Measurements from ENCODE around the gene PTPN14. TPM values are rescaled to one million over a fixed set of nuclear protein-coding genes. Genes with fewer than 3 reads are reported as not detected.
"Not testable (repeated sequence)": the region's sequence is repeated elsewhere in the genome, so short reads cannot be mapped to it uniquely, and the experiment has no call there.

PTPN14 gene
- total RNA-seq, 2 experiments from 2014 or later, result 2.7 to 2.8 TPM

DNA sequence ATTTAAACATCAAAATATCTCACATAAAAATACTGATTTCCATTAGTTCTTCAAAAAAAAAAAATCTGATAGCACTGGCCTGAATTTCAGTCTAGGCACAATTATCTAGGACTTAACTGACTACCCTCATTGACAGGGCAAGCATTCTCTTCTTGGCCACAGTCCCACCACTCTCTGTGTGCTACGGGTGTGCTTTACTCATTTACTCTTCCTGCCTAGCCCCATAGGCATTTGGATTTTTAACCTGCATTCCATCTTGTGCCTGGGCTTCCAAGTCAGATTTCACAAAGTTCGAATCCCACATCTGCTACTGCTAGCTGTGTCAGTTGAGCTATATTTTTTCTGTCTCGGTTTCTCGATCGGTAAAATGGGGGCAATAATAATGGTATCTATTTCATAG is 38.0 kb downstream of the PTPN14 start:
- Mint-ChIP-seq H3K27ac (no peak overlapping the region), H3K9me3 (no peaks in the 10 kb centered on the region), H3K4me1 (ENCODE audit: low read depth) (peaks cover 21% of the 10 kb centered on the region), H3K27me3 (ENCODE audit: low read depth) (peaks cover 1% of the 10 kb centered on the region), H3K36me3 (ENCODE audit: low read depth) (no peaks in the 10 kb centered on the region), H3K4me3 (no peak overlapping the region)
- CTCF ChIA-PET, result no interaction called here
- DNase-seq, result no peak
- intact Hi-C loops (cut with micrococcal nuclease), result no loop called here

DNA sequence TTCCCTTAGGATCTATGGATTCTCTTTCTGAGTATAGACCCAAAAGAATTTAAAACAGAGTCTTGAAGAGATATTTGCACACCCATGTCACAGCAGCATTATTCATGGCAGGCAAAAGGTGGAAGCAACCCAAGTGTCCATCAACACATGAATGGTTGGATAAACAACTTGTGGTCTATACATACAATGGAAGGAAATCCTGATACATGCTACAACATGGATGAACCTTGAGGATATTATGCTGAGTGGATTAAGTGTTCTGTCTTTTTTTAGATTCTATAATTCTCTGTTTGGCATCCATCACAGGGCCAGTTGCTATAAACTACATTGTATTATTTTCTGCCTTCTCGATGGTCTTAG is 39.8 kb downstream of the PTPN14 start:
- Mint-ChIP-seq H3K9me3 (no peaks in the 10 kb centered on the region), H3K4me3 (no peak overlapping the region)
- CTCF ChIA-PET, result no interaction called here

GRCh38 chr1:214510914-214511638 is 40.3 kb downstream of the PTPN14 start:
- no peaks in the 10 kb centered on the region for H3K36me3 Mint-ChIP-seq (ENCODE audit: low read depth)
- H3K4me1 Mint-ChIP-seq (ENCODE audit: low read depth), result peaks cover 20% of the 10 kb centered on the region
- peaks cover 3% of the 10 kb centered on the region for H3K27me3 Mint-ChIP-seq (ENCODE audit: low read depth)
- H3K27ac Mint-ChIP-seq, result no peak overlapping the region
- no peak for DNase-seq
- no peak overlapping the region for H3K4me3 Mint-ChIP-seq
- intact Hi-C loops (cut with micrococcal nuclease), result no loop called here
- CTCF ChIA-PET, result no interaction called here
- no peaks in the 10 kb centered on the region for H3K9me3 Mint-ChIP-seq

More for the DNA sequence above, 39.8 kb downstream of the PTPN14 start:
- Mint-ChIP-seq H3K4me1 (ENCODE audit: low read depth) (peaks cover 22% of the 10 kb centered on the region), H3K27me3 (ENCODE audit: low read depth) (peaks cover 3% of the 10 kb centered on the region), H3K27ac (no peak overlapping the region), H3K36me3 (ENCODE audit: low read depth) (no peaks in the 10 kb centered on the region)
- no peak for DNase-seq
- intact Hi-C loops (cut with micrococcal nuclease), result no loop called here

GRCh38 chr1:214510477-214510876 is 40.9 kb downstream of the PTPN14 start:
- intact Hi-C loops (cut with micrococcal nuclease), result no loop called here
- CTCF ChIA-PET, result no interaction called here
- peaks cover 3% of the 10 kb centered on the region for H3K27me3 Mint-ChIP-seq (ENCODE audit: low read depth)
- no peaks in the 10 kb centered on the region for H3K36me3 Mint-ChIP-seq (ENCODE audit: low read depth)
- H3K27ac Mint-ChIP-seq, result no peak overlapping the region
- DNase-seq, result no peak
- no peak overlapping the region for H3K4me3 Mint-ChIP-seq
- H3K4me1 Mint-ChIP-seq (ENCODE audit: low read depth), result peaks cover 16% of the 10 kb centered on the region
- no peaks in the 10 kb centered on the region for H3K9me3 Mint-ChIP-seq

DNA sequence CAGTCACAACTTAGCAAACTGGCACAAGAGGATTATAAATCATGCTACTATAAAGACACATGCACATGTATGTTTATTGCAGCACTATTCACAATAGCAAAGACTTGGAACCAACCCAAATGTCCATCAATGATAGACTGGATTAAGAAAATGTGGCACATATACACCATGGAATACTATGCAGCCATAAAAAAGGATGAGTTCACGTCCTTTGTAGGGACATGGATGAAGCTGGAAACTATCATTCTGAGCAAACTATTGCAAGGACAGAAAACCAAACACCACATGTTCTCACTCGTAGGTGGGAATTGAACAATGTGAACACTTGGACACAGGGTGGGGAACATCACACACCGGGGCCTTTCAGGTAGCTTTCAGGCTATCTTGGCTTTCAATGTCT is 41.8 kb downstream of the PTPN14 start:
- intact Hi-C loops (cut with micrococcal nuclease); CTCF ChIA-PET: not testable (repeated sequence)

GRCh38 chr1:214506972-214507431 is 44.4 kb downstream of the PTPN14 start:
- Mint-ChIP-seq H3K36me3 (ENCODE audit: low read depth) (no peaks in the 10 kb centered on the region), H3K4me3 (no peak overlapping the region), H3K27me3 (ENCODE audit: low read depth) (peaks cover 3% of the 10 kb centered on the region), H3K27ac (no peak overlapping the region), H3K9me3 (no peaks in the 10 kb centered on the region), H3K4me1 (ENCODE audit: low read depth) (peaks cover 8% of the 10 kb centered on the region)
- CTCF ChIA-PET, result no interaction called here
- peak; percentile 6 for DNase-seq
- intact Hi-C loops (cut with micrococcal nuclease), result loop anchor here (2.0 kb wide), 1 partner anchor 68 kb away; no protein-coding TSS in a partner anchor

More for the DNA sequence above, 41.8 kb downstream of the PTPN14 start:
- not testable (repeated sequence) for H3K4me1 Mint-ChIP-seq (ENCODE audit: low read depth); H3K27ac Mint-ChIP-seq; H3K36me3 Mint-ChIP-seq (ENCODE audit: low read depth); H3K9me3 Mint-ChIP-seq; H3K27me3 Mint-ChIP-seq (ENCODE audit: low read depth); DNase-seq; H3K4me3 Mint-ChIP-seq

DNA sequence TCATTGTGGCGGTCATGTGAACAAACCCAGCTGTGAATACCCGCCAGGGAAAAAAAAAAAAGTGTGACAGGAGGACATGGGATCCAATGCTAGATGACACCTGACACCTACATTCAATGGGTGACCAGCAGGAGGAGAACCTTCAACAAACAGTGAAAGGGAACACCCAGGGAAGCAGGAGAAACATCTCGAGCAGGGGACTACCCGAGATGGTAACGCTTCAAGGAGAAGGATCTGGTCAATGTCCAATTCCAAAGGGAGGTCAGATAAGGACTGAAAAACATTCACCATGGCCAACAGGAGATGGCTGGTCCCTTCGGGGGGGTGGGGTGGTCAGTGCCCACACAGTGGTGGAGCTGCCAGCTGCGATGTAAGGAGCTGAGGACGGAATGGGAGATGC is 46.3 kb downstream of the PTPN14 start:
- no peaks in the 10 kb centered on the region for H3K9me3 Mint-ChIP-seq
- H3K36me3 Mint-ChIP-seq (ENCODE audit: low read depth), result no peaks in the 10 kb centered on the region
- CTCF ChIA-PET, result no interaction called here
- no peak for DNase-seq
- no peak overlapping the region for H3K4me3 Mint-ChIP-seq
- H3K27me3 Mint-ChIP-seq (ENCODE audit: low read depth), result peaks cover 3% of the 10 kb centered on the region
- peaks cover 8% of the 10 kb centered on the region for H3K4me1 Mint-ChIP-seq (ENCODE audit: low read depth)
- no peak overlapping the region for H3K27ac Mint-ChIP-seq
- intact Hi-C loops (cut with micrococcal nuclease), result no loop called here

GRCh38 chr1:214504330-214504729 is 47.1 kb downstream of the PTPN14 start:
- Mint-ChIP-seq H3K36me3 (ENCODE audit: low read depth) (no peaks in the 10 kb centered on the region), H3K4me3 (no peak overlapping the region), H3K27ac (no peak overlapping the region), H3K27me3 (ENCODE audit: low read depth) (peaks cover 3% of the 10 kb centered on the region), H3K4me1 (ENCODE audit: low read depth) (peaks cover 8% of the 10 kb centered on the region), H3K9me3 (no peaks in the 10 kb centered on the region)
- no peak for DNase-seq
- CTCF ChIA-PET, result interaction anchor here (1.5 kb wide), 1 partner anchor 173 kb away, joined by 3 read pairs; no protein-coding TSS in a partner anchor
- intact Hi-C loops (cut with micrococcal nuclease), result no loop called here

DNA sequence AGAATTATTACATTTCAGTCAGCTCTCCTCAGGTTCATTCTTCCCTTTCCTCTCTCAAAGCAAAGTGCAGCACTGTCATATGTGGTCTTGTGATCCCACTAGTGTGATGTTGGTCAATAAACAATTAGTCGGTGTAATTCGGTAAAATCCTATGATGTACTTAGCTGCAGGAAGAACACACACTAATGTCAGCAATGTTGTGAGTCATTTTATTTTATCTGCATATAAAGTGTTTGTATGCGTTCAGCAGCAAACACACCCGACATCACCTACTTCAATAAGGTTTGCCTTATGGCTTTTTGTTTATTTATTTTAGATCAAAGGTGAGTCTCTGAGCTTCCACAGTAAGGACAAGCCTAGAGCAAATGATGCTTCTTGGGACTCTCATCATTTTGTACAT is 47.8 kb downstream of the PTPN14 start:
- no peak for DNase-seq
- peaks cover 8% of the 10 kb centered on the region for H3K4me1 Mint-ChIP-seq (ENCODE audit: low read depth)
- H3K36me3 Mint-ChIP-seq (ENCODE audit: low read depth), result no peaks in the 10 kb centered on the region
- peaks cover 3% of the 10 kb centered on the region for H3K27me3 Mint-ChIP-seq (ENCODE audit: low read depth)
- intact Hi-C loops (cut with micrococcal nuclease), result no loop called here
- no peak overlapping the region for H3K27ac Mint-ChIP-seq
- H3K9me3 Mint-ChIP-seq, result no peaks in the 10 kb centered on the region
- no peak overlapping the region for H3K4me3 Mint-ChIP-seq
- CTCF ChIA-PET, result interaction anchor here (0.7 to 1.5 kb wide), 2 partner anchors 172 to 1684 kb away, joined by 3 read pairs; no protein-coding TSS in a partner anchor

GRCh38 chr1:214500340-214501055 is 50.9 kb downstream of the PTPN14 start:
- Mint-ChIP-seq H3K36me3 (ENCODE audit: low read depth) (no peaks in the 10 kb centered on the region), H3K4me3 (no peak overlapping the region), H3K4me1 (ENCODE audit: low read depth) (no peaks in the 10 kb centered on the region), H3K9me3 (no peaks in the 10 kb centered on the region), H3K27me3 (ENCODE audit: low read depth) (peaks cover 2% of the 10 kb centered on the region), H3K27ac (no peak overlapping the region)
- DNase-seq, result no peak
- intact Hi-C loops (cut with micrococcal nuclease), result no loop called here
- CTCF ChIA-PET, result interaction anchor here (0.6 kb wide), 1 partner anchor 207 kb away, joined by 3 read pairs; no protein-coding TSS in a partner anchor

- H3K27ac Mint-ChIP-seq, result no peak overlapping the region
- H3K4me1 Mint-ChIP-seq (ENCODE audit: low read depth), result no peaks in the 10 kb centered on the region
- H3K27me3 Mint-ChIP-seq (ENCODE audit: low read depth), result peaks cover 2% of the 10 kb centered on the region
- no peak overlapping the region for H3K4me3 Mint-ChIP-seq
- no peaks in the 10 kb centered on the region for H3K9me3 Mint-ChIP-seq
- no peak for DNase-seq
- intact Hi-C loops (cut with micrococcal nuclease), result no loop called here
- no peaks in the 10 kb centered on the region for H3K36me3 Mint-ChIP-seq (ENCODE audit: low read depth)
- CTCF ChIA-PET, result no interaction called here
Observed at GRCh38 chr1:214499732-214500131, 51.7 kb downstream of the PTPN14 start.

DNA sequence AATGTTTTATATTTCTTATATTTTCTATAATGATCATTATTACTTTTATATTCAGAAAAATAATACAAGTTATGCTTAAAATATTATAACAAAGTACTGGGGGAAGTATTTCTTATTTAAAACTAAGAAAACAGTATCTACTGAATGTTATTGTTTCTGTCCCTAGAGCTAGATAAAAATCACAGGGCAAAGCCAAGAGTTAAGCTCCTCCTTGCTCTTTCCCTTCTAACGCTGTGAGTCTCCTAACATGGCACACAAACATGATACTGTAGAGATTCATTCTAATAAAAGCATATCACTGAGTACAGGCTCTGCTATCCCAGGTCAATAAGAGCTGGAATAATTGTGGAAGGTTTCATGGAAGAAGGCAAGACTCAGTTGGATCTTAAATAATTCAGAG is 53.4 kb downstream of the PTPN14 start:
- intact Hi-C loops (cut with micrococcal nuclease), result no loop called here
- no peaks in the 10 kb centered on the region for H3K9me3 Mint-ChIP-seq
- CTCF ChIA-PET, result interaction anchor here (0.6 kb wide), 1 partner anchor 110 kb away, joined by 4 read pairs; no protein-coding TSS in a partner anchor
- H3K4me1 Mint-ChIP-seq (ENCODE audit: low read depth), result no peaks in the 10 kb centered on the region
- no peaks in the 10 kb centered on the region for H3K36me3 Mint-ChIP-seq (ENCODE audit: low read depth)
- no peak overlapping the region for H3K4me3 Mint-ChIP-seq
- H3K27me3 Mint-ChIP-seq (ENCODE audit: low read depth), result peaks cover 6% of the 10 kb centered on the region
- no peak for DNase-seq
- no peak overlapping the region for H3K27ac Mint-ChIP-seq

GRCh38 chr1:214496126-214496525 is 55.3 kb downstream of the PTPN14 start:
- Mint-ChIP-seq H3K4me1 (ENCODE audit: low read depth) (no peaks in the 10 kb centered on the region), H3K9me3 (no peaks in the 10 kb centered on the region), H3K27ac (no peak overlapping the region), H3K27me3 (ENCODE audit: low read depth) (peaks cover 6% of the 10 kb centered on the region), H3K4me3 (no peak overlapping the region), H3K36me3 (ENCODE audit: low read depth) (no peaks in the 10 kb centered on the region)
- DNase-seq, result no peak
- intact Hi-C loops (cut with micrococcal nuclease), result no loop called here
- CTCF ChIA-PET, result no interaction called here
